ENCODE results near the gene PCGF6. TPM values are rescaled to one million over a fixed set of nuclear protein-coding genes. Genes with fewer than 3 reads are reported as not detected.
"Not testable (repeated sequence)": the region's sequence is repeated elsewhere in the genome, so short reads cannot be mapped to it uniquely, and the experiment has no call there.

PCGF6 gene
- total RNA-seq, 2 experiments from 2014 or later: 12.3 to 16.0 TPM

- ChIA-PET CTCF (ENCODE audit: unreplicated experiment) (no interaction called here), POLR2A (no interaction called here)
- H3K4me2 ChIP-seq (ENCODE audit: low read length): no peak overlapping the region
- TF ChIP-seq EZH2phosphoT487 (IDR thresholded peaks at IDR 0.05; ENCODE audit: borderline replicate concordance, low read depth, low read length): no peak
- TF ChIP-seq CTCF (conservative IDR thresholded peaks at IDR 0.05; ENCODE audit: low read length): no peak
- intact Hi-C loops (cut with micrococcal nuclease; ENCODE audit: unreplicated experiment): no loop called here
- no peak overlapping the region for H2AFZ ChIP-seq (ENCODE audit: low read length)
- H3K36me3 ChIP-seq (ENCODE audit: insufficient read depth, low read length): no peaks in the 10 kb centered on the region
- no peak overlapping the region for H3K27ac ChIP-seq (ENCODE audit: low read depth, low read length, poor library complexity, severe bottlenecking)
- no peak overlapping the region for H3K4me3 ChIP-seq (ENCODE audit: low read depth, low read length, poor library complexity, severe bottlenecking)
- no peaks in the 10 kb centered on the region for H3K4me1 ChIP-seq (ENCODE audit: insufficient read depth, low read length, poor library complexity, severe bottlenecking)
- no peaks in the 10 kb centered on the region for H3K79me2 ChIP-seq (ENCODE audit: insufficient read depth, low read depth, low read length)
- BruUV-seq (replicated peaks): no TSS peak
- H3K9me2 ChIP-seq (ENCODE audit: insufficient read depth, low read length): no peaks in the 10 kb centered on the region
- no peaks in the 10 kb centered on the region for H3K9me3 ChIP-seq (ENCODE audit: low read length)
- H4K20me1 ChIP-seq (ENCODE audit: insufficient read depth, low read length): no peaks in the 10 kb centered on the region
- no peak for DNase-seq (ENCODE audit: low spot score)
Measured at GRCh38 chr10:103262229-103262628, 88.7 kb downstream of the PCGF6 start.

GRCh38 chr10:103259989-103260388 lies 91.0 kb downstream of the PCGF6 start:
- Histone ChIP-seq H3K27ac (ENCODE audit: low read depth, low read length, poor library complexity, severe bottlenecking) (no peak overlapping the region), H2AFZ (ENCODE audit: low read length) (no peak overlapping the region), H3K9me2 (ENCODE audit: insufficient read depth, low read length) (no peaks in the 10 kb centered on the region), H4K20me1 (ENCODE audit: insufficient read depth, low read length) (no peaks in the 10 kb centered on the region), H3K36me3 (ENCODE audit: insufficient read depth, low read length) (no peaks in the 10 kb centered on the region), H3K79me2 (ENCODE audit: insufficient read depth, low read depth, low read length) (no peaks in the 10 kb centered on the region), H3K4me1 (ENCODE audit: insufficient read depth, low read length, poor library complexity, severe bottlenecking) (no peaks in the 10 kb centered on the region), H3K4me3 (ENCODE audit: low read depth, low read length, poor library complexity, severe bottlenecking) (no peak overlapping the region), H3K4me2 (ENCODE audit: low read length) (no peak overlapping the region), H3K9me3 (ENCODE audit: low read length) (no peaks in the 10 kb centered on the region)
- no peak for DNase-seq (ENCODE audit: low spot score)
- intact Hi-C loops (cut with micrococcal nuclease; ENCODE audit: unreplicated experiment): no loop called here
- TF ChIP-seq CTCF (conservative IDR thresholded peaks at IDR 0.05; ENCODE audit: low read length) (no peak), EZH2phosphoT487 (IDR thresholded peaks at IDR 0.05; ENCODE audit: borderline replicate concordance, low read depth, low read length) (no peak)
- BruUV-seq (replicated peaks): no TSS peak
- CTCF ChIA-PET (ENCODE audit: unreplicated experiment): no interaction called here
- POLR2A ChIA-PET: no interaction called here

- POLR2A ChIA-PET: interaction anchor here (0.6 kb wide), 1 partner anchor 94 kb away, joined by 5 read pairs; no protein-coding TSS in a partner anchor
- H3K36me3 ChIP-seq (ENCODE audit: insufficient read depth, low read length); H3K9me2 ChIP-seq (ENCODE audit: insufficient read depth, low read length); H3K4me2 ChIP-seq (ENCODE audit: low read length); intact Hi-C loops (cut with micrococcal nuclease; ENCODE audit: unreplicated experiment); CTCF ChIA-PET (ENCODE audit: unreplicated experiment); DNase-seq (ENCODE audit: low spot score); H3K79me2 ChIP-seq (ENCODE audit: insufficient read depth, low read depth, low read length); H2AFZ ChIP-seq (ENCODE audit: low read length); BruUV-seq (replicated peaks); H3K9me3 ChIP-seq (ENCODE audit: low read length); H3K4me1 ChIP-seq (ENCODE audit: insufficient read depth, low read length, poor library complexity, severe bottlenecking); H3K4me3 ChIP-seq (ENCODE audit: low read depth, low read length, poor library complexity, severe bottlenecking); H3K27ac ChIP-seq (ENCODE audit: low read depth, low read length, poor library complexity, severe bottlenecking); H4K20me1 ChIP-seq (ENCODE audit: insufficient read depth, low read length): not testable (repeated sequence)
Measured at GRCh38 chr10:103258928-103259327, 92.0 kb downstream of the PCGF6 start.
